Endothelial cell of umbilical vein (primary cell): ENCODE results near the gene CDKN1A. TPM values are rescaled to one million over a fixed set of nuclear protein-coding genes. Genes with fewer than 3 reads are reported as not detected.

Experiments used
- BruUV-seq: library from RNA; stranded (reverse); fragments of 400-500 nt; replicated peaks from 2 replicates; lab custom pipeline; 2021; lab: Mats Ljungman, UMichigan
- CTCF ChIA-PET: fragments of 300-600, 350-600 bp; sonication (Branson Sonifier 250); formaldehyde crosslinking; loops from one replicate; lab custom pipeline; 2021; ENCODE audit warnings: antibody characterized with exemption, inconsistent platforms; lab: Charles Lee
- POLR2A ChIA-PET: fragments of 300-600, 350-600 bp; sonication (Branson Sonifier 250); formaldehyde crosslinking; loops from one replicate; lab custom pipeline; 2021; ENCODE audit warnings: antibody characterized with exemption, inconsistent platforms; lab: Charles Lee
- DNase-seq: peaks from one replicate; pipeline ENCODE4 v3.0.0-alpha.2; 2011; ENCODE audit warnings: low read depth, low spot score
- FAIRE-seq: peaks from 2 replicates; lab custom pipeline; 2011; peaks lifted over from hg19 to GRCh38; lab: Jason Lieb, UNC
- H2AFZ ChIP-seq: 2 replicates; pipeline ENCODE4 v1.6.0; 2012; ENCODE audit warnings: low read depth, low read length, control low read depth, inconsistent platforms
- H3K27ac ChIP-seq: 2 replicates; pipeline ENCODE4 v1.5.1; 2011; ENCODE audit warnings: low read depth, mild to moderate bottlenecking, control low read depth, low read length, moderate library complexity; ENCODE audit not compliant: insufficient read depth
- H3K27me3 ChIP-seq, 2 experiments: 2 replicates each; pipeline versions ENCODE4 v1.6.0 to v1.6.1; 2011; ENCODE audit warnings: low read length in 2 of 2, mixed read lengths in 1 of 2; ENCODE audit not compliant: control insufficient read depth in 2 of 2, insufficient read depth in 2 of 2
- H3K36me3 ChIP-seq, 2 experiments: 2 replicates in 1 of 2; 3 replicates in 1 of 2; pipeline ENCODE4 v1.5.1; 2011; ENCODE audit warnings: low read length in 2 of 2, mild to moderate bottlenecking in 1 of 2, moderate library complexity in 1 of 2; ENCODE audit not compliant: control insufficient read depth in 2 of 2, insufficient read depth in 2 of 2; ENCODE audit errors: extremely low read depth in 1 of 2
- H3K4me1 ChIP-seq: 3 replicates; pipeline ENCODE4 v1.5.1; 2011; ENCODE audit warnings: mild to moderate bottlenecking, low read length; ENCODE audit not compliant: control insufficient read depth, insufficient read depth; ENCODE audit errors: extremely low read depth
- H3K4me2 ChIP-seq: 2 replicates; pipeline ENCODE4 v1.6.1; 2011; ENCODE audit warnings: low read length, control low read depth, mixed read lengths; ENCODE audit not compliant: insufficient read depth
- H3K4me3 ChIP-seq, 3 experiments: fragments of 200-600 bp in 1 of 3; sonication (generic), shearing (Covaris generic) in 1 of 3; replicated peaks in 1 of 3; 2 replicates each; pipeline ENCODE4 v1.5.1; 2011 to 2016; ENCODE audit warnings: control low read depth in 3 of 3, low read length in 3 of 3, mild to moderate bottlenecking in 2 of 3, inconsistent platforms in 1 of 3, low read depth in 1 of 3, moderate library complexity in 1 of 3; ENCODE audit not compliant: insufficient read depth in 1 of 3
- H3K79me2 ChIP-seq: 2 replicates; pipeline ENCODE4 v1.6.0; 2012; ENCODE audit warnings: low read length, inconsistent platforms; ENCODE audit not compliant: control insufficient read depth, insufficient read depth
- H3K9ac ChIP-seq: replicated peaks from 2 replicates; pipeline ENCODE3; 2011; ENCODE audit warnings: low read length, control low read depth; ENCODE audit not compliant: insufficient read depth; ENCODE audit errors: extremely low read depth
- H3K9me1 ChIP-seq: replicated peaks from 3 replicates; pipeline ENCODE4 v1.6.0; 2011; ENCODE audit warnings: mild to moderate bottlenecking, low read length; ENCODE audit not compliant: control insufficient read depth, insufficient read depth; ENCODE audit errors: extremely low read depth
- H3K9me3 ChIP-seq: replicated peaks from 2 replicates; pipeline ENCODE4 v1.5.1; 2012; ENCODE audit warnings: low read length, inconsistent platforms; ENCODE audit not compliant: control insufficient read depth, insufficient read depth
- H4K20me1 ChIP-seq: replicated peaks from 2 replicates; pipeline ENCODE3; 2011; ENCODE audit warnings: mild to moderate bottlenecking, low read length; ENCODE audit not compliant: control insufficient read depth, insufficient read depth; ENCODE audit errors: extremely low read depth
- CTCF ChIP-seq, 2 donors: IDR thresholded peaks; 1 replicate in 1 of 2; 2 replicates in 1 of 2; pipeline ENCODE4 v1.5.1; 2011; ENCODE audit warnings: low read length in 2 of 2, mild to moderate bottlenecking in 2 of 2, moderate library complexity in 2 of 2, control low read depth in 1 of 2, inconsistent platforms in 1 of 2, low read depth in 1 of 2; ENCODE audit not compliant: insufficient read depth in 1 of 2; ENCODE audit errors: extremely low read depth in 1 of 2
- FOS ChIP-seq: IDR thresholded peaks from 2 replicates; pipeline ENCODE4 v1.6.1; 2011; ENCODE audit warnings: mild to moderate bottlenecking, low read length, moderate library complexity, borderline replicate concordance; ENCODE audit not compliant: insufficient read depth
- GATA2 ChIP-seq: IDR thresholded peaks from 2 replicates; pipeline ENCODE4 v1.7.0; 2011; ENCODE audit warnings: low read depth, mild to moderate bottlenecking, moderate library complexity, mixed read lengths, low read length; ENCODE audit not compliant: insufficient read length, insufficient read depth
- POLR2AphosphoS5 ChIP-seq: IDR thresholded peaks from 2 replicates; pipeline ENCODE4 v1.6.1; 2012; ENCODE audit warnings: low read depth, mild to moderate bottlenecking, control low read depth, low read length, moderate library complexity; ENCODE audit not compliant: insufficient read depth
- dilution Hi-C: fragments of 300-500 bp; cut with MboI; formaldehyde crosslinking; loops from one replicate; pipeline ENCODE4 v1.15.0; 2019; ENCODE audit warnings: low sequenced_read_pairs; ENCODE audit not compliant: extremely low pct_ligation_motif_present
- intact Hi-C: fragments of 100-400 bp; cut with micrococcal nuclease; formaldehyde crosslinking; loops from one replicate; pipeline ENCODE4 v1.10.0; 2022
- polyA plus RNA-seq, 4 experiments: library from polyadenylated mRNA; depleted of rRNA in 3 of 4; stranded (reverse) in 3 of 4; unstranded in 1 of 4; fragments of >200 nt; gene quantifications; 2 replicates each; pipeline versions ENCODE4 v1.2.1 to v1.2.3, GENCODE V29; 2011 to 2012; ENCODE audit warnings: missing spikeins in 1 of 4
- total RNA-seq: library from RNA; stranded (reverse); gene quantifications from 2 replicates; pipeline ENCODE4 v1.2.3, GENCODE V29; 2021

CDKN1A gene
- total and polyA plus RNA-seq, 2 donors (not counting 3 experiments of a cell fraction or from before 2014, with no cell fraction given) = 170 to 238 TPM

GRCh38 chr6:36734486-36735060 is 56.1 kb downstream of the CDKN1A start:
- dilution Hi-C loops (no loop called here), intact Hi-C loops (no loop called here)
- Histone ChIP-seq H3K9me1 (no peaks in the 10 kb centered on the region), H3K79me2 (no peaks in the 10 kb centered on the region), H3K4me3 (no peak overlapping the region), H2AFZ (peak overlapping the region; percentile 74), H3K9ac (no peak overlapping the region), H3K27ac (no peak overlapping the region), H4K20me1 (no peaks in the 10 kb centered on the region), H3K4me2 (peak overlapping the region; percentile 41), H3K4me1 (peaks cover 23% of the 10 kb centered on the region), H3K36me3 (no peaks in the 10 kb centered on the region), H3K27me3 (no peaks in the 10 kb centered on the region), H3K9me3 (no peaks in the 10 kb centered on the region)
- DNase-seq (no peak), FAIRE-seq (no peak)
- no TSS peak for BruUV-seq
- POLR2A ChIA-PET = interaction anchor here (0.6 kb wide), 1 partner anchor 24 kb away, joined by 3 read pairs; no protein-coding TSS in a partner anchor
- CTCF ChIA-PET = interaction anchor here (0.9 to 2.9 kb wide), 10 partner anchors 10 to 123 kb away, joined by 3 to 22 read pairs (median 4); no protein-coding TSS in a partner anchor
- TF ChIP-seq POLR2AphosphoS5 = no peak
- no peak for TF ChIP-seq FOS

DNA sequence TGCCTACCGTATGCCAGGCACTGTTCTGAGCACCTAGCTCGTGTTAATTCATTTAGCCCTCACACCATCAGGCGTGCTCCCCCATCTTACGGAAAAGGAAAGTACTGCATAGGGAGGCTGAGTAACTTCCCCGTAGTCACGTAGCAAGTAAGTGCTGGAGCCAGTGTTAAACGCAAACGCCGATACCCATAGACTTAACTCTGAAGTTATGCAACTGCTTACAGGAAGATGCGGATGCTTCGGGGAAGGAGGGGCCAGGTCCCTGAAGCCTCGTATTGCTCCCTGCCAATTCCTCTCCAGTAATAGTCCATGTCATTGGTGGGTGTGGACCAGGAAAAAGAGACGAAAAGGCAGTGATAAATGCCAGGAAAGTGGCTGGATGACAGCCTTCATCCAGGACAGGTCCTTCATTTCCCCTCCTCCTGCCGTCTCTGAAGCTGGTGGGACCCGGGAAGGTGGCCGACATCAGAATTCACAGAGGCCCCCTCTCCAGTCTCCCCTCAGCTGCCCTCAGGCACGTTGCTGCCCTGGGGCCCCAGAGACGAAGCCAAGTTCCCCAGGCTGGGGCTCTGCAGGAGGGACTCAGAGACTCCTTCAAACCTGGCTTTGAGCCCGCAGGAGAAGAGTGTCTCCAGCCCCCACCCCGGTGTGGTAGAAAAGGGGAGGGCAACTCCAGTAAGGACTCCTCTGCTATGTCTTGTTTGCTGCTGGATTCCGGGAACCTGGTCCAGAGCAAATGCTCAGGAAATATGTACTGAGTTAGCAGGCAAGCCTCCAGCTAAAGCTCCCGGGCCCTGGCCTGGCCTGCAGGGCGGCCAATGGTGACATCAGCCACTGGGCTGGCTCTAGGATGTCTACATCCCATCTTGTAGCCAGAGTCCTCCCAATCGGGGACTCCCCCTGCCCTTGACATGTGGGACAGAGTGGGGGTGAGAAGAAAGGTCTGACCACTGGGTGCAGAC is 56.9 kb downstream of the CDKN1A start:
- ChIA-PET CTCF (interaction anchor here (0.9 to 2.9 kb wide), 8 partner anchors 10 to 124 kb away, joined by 3 to 22 read pairs (median 4); no protein-coding TSS in a partner anchor), POLR2A (interaction anchor here (0.6 kb wide), 1 partner anchor 24 kb away, joined by 3 read pairs; no protein-coding TSS in a partner anchor)
- peak overlapping the region; percentile 41 for H3K4me2 ChIP-seq
- no peak overlapping the region for H3K27ac ChIP-seq
- peak; percentile 68 for DNase-seq
- peak; percentile 91 for FAIRE-seq
- no peaks in the 10 kb centered on the region for H3K27me3 ChIP-seq
- no TSS peak for BruUV-seq
- peak overlapping the region; percentile 74 for H2AFZ ChIP-seq
- intact Hi-C loops = no loop called here
- no peaks in the 10 kb centered on the region for H3K79me2 ChIP-seq
- no peak overlapping the region for H3K4me3 ChIP-seq
- TF ChIP-seq GATA2 (no peak), FOS (no peak), CTCF (IDR thresholded peaks at IDR 0.05; ENCODE audit: extremely low read depth in 1 of 2, insufficient read depth in 1 of 2, low read depth in 1 of 2, low read length in 2 of 2) (peak in 1 of 2 donors; percentile 27)
- H3K4me1 ChIP-seq = peaks cover 31% of the 10 kb centered on the region
- dilution Hi-C loops = no loop called here
- no peaks in the 10 kb centered on the region for H3K9me1 ChIP-seq
- no peaks in the 10 kb centered on the region for H3K9me3 ChIP-seq
- no peak overlapping the region for H3K9ac ChIP-seq
- no peaks in the 10 kb centered on the region for H4K20me1 ChIP-seq
- H3K36me3 ChIP-seq = no peaks in the 10 kb centered on the region
